ENCODE results near the gene PPOX.

The PPOX gene

GRCh38 chr1:161145832-161146231 lies 20.4 kb upstream of the PPOX start:
- no peak for DNase-seq (ENCODE audit: low read depth, low spot score)
- no peak overlapping the region for H3K27ac ChIP-seq

GRCh38 chr1:161153176-161153575 lies 13.1 kb upstream of the PPOX start:
- DNase-seq (ENCODE audit: low read depth, low spot score): no peak
- H3K27ac ChIP-seq: peak overlapping the region; percentile 96

- DNase-seq (ENCODE audit: low read depth, low spot score): peak; percentile 69
These were observed 12.4 kb upstream of the PPOX start, which contains the start of gene UFC1 for GRCh38 chr1:161153682-161154337. TSS of gene UFC1 (plus strand) at chr1:161153978. CDS start at chr1:161153998, 20 bp downstream.

GRCh38 chr1:161157867-161158266 lies 8.4 kb upstream of the PPOX start:
- DNase-seq (ENCODE audit: low read depth, low spot score): no peak

More at GRCh38 chr1:161153682-161154337, 12.4 kb upstream of the PPOX start, which contains the start of gene UFC1:
- peak within 1 kb of the TSS; percentile 96 for H3K27ac ChIP-seq

GRCh38 chr1:161158316-161159010 lies 7.8 kb upstream of the PPOX start:
- DNase-seq (ENCODE audit: low read depth, low spot score): no peak
- H3K27ac ChIP-seq: peak overlapping the region; percentile 48

More at GRCh38 chr1:161157867-161158266, 8.4 kb upstream of the PPOX start:
- peak overlapping the region; percentile 48 for H3K27ac ChIP-seq

- no peak for DNase-seq (ENCODE audit: low read depth, low spot score)
- peak within 1 kb of the TSS; percentile 48 for H3K27ac ChIP-seq
These were observed 6.9 kb upstream of the PPOX start, which contains the start of gene USP21 for GRCh38 chr1:161159087-161159912. TSS of gene USP21 (plus strand) at chr1:161159500. CDS start at chr1:161160641, 1,141 bp downstream.

- no peak overlapping the region for H3K27ac ChIP-seq
- DNase-seq (ENCODE audit: low read depth, low spot score): no peak
These were observed 6.3 kb upstream of the PPOX start for GRCh38 chr1:161159913-161160243.

DNA sequence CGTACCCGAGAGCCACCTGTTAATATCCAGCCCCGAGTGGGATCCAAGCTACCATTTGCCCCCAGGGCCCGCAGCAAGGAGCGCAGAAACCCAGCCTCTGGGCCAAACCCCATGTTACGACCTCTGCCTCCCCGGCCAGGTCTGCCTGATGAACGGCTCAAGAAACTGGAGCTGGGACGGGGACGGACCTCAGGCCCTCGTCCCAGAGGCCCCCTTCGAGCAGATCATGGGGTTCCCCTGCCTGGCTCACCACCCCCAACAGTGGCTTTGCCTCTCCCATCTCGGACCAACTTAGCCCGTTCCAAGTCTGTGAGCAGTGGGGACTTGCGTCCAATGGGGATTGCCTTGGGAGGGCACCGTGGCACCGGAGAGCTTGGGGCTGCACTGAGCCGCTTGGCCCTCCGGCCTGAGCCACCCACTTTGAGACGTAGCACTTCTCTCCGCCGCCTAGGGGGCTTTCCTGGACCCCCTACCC lies 5.5 kb upstream of the PPOX start:
- no peak for DNase-seq (ENCODE audit: low read depth, low spot score)
- no peak overlapping the region for H3K27ac ChIP-seq

- DNase-seq (ENCODE audit: low read depth, low spot score): no peak
- H3K27ac ChIP-seq: no peak overlapping the region
These were observed 4.6 kb upstream of the PPOX start for GRCh38 chr1:161161652-161162051.

DNA sequence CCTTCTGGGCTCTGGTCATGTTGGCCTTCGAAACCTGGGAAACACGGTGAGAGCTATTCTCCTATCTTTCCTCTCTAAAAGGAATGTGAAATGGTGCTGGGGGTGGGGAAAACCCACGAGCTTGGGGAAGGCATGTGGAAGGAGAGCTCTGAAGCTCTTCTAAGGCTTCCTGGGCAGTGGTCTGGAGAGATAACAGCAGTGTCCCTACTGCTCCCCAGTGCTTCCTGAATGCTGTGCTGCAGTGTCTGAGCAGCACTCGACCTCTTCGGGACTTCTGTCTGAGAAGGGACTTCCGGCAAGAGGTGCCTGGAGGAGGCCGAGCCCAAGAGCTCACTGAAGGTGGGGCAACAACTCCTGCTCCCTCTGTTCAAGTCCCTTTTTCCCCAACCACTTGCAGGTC lies 4.2 kb upstream of the PPOX start:
- DNase-seq (ENCODE audit: low read depth, low spot score): no peak
- H3K27ac ChIP-seq: no peak overlapping the region

- no peak overlapping the region for H3K27ac ChIP-seq
These were observed 3.4 kb upstream of the PPOX start for GRCh38 chr1:161162806-161163205.

GRCh38 chr1:161163793-161164192 lies 2.4 kb upstream of the PPOX start:
- DNase-seq (ENCODE audit: low read depth, low spot score): no peak
- no peak overlapping the region for H3K27ac ChIP-seq

More at GRCh38 chr1:161162806-161163205, 3.4 kb upstream of the PPOX start:
- no peak for DNase-seq (ENCODE audit: low read depth, low spot score)

- peak overlapping the region; percentile 56 for H3K27ac ChIP-seq
These were observed 1.2 kb upstream of the PPOX start for GRCh38 chr1:161164901-161165610.

GRCh38 chr1:161166669-161167548 lies 683 bp downstream of the PPOX start:
- peak overlapping the region; percentile 56 for H3K27ac ChIP-seq
- DNase-seq (ENCODE audit: low read depth, low spot score): no peak

More at GRCh38 chr1:161164901-161165610, 1.2 kb upstream of the PPOX start:
- no peak for DNase-seq (ENCODE audit: low read depth, low spot score)

- H3K27ac ChIP-seq: no peak overlapping the region
- no peak for DNase-seq (ENCODE audit: low read depth, low spot score)
These were observed 2.7 kb downstream of the PPOX start for GRCh38 chr1:161168906-161169305.

- H3K27ac ChIP-seq: no peak overlapping the region
- DNase-seq (ENCODE audit: low read depth, low spot score): no peak
These were observed 5.0 kb downstream of the PPOX start for GRCh38 chr1:161171191-161171590.

DNA sequence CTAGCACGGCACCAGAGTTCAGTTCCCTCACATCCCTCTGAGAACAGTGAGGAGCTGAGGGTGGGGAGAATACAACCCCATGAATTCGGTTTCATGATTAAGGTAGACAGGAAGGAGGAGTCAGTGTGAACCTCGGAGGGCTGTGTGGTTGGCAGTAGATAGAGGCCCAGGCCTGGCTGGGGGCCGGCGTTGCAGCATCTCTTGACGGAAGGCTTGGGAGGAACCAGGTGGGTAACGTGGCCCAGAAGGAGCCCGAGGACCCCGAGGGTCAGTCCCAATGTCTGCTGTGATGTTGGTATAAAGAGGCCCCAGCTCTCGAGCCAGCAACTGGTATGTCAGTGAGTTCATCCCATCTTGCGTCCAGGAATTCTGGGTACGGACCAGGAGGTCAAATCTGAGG lies 5.5 kb downstream of the PPOX start:
- no peak overlapping the region for H3K27ac ChIP-seq
- no peak for DNase-seq (ENCODE audit: low read depth, low spot score)

GRCh38 chr1:161172349-161172748 lies 6.1 kb downstream of the PPOX start:
- H3K27ac ChIP-seq: no peak overlapping the region
- no peak for DNase-seq (ENCODE audit: low read depth, low spot score)

DNA sequence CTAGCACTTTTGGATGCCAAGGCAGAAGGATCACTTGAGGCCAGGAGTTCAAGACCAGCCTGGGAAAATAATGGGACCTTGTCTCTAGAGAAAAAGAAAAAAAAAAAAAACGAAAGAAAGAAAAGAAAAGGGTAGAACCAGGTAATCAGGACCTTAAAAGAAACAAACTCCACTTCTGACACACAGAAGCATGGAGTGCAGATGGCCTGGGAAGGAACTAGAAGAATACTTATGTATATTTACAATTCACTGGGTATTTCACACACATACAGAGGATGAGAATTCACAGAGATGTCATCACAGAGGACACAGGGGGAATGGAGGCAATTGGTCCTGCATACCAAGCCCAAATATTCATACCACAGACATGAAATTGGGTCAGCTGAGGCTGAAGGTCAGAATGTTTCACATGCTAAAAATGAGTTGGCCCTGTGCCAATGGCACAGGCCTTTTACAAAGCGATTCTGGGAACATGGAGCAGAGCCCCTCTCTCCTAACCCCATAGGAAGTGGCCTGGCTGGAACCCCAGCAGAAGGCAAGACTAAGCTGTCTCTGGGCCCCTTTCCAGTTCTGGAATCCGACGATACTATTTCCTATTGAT lies 6.7 kb downstream of the PPOX start:
- H3K27ac ChIP-seq: no peak overlapping the region
- DNase-seq (ENCODE audit: low read depth, low spot score): no peak
